Measurements from ENCODE around the gene ADGRD1.

Gene ADGRD1

DNA sequence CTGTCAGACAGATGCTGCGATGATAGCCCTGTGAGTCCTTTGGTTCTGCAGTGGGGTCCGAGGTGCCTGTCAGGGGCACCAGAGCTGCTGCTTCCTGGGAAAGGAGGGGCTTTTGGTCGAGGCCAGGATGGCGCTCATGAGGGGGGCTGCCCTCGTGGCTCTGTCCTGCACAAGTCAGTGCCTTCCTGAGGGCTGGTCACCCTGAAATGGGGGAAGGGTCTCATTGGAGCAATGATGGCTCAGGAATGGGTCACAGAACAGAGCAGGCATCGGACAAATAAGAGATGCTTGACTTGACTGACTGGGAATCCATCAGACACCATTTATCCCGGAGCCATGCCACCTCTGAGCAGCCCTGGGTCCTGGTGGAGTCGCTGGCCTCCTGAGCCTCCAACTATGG lies 121.9 kb downstream of the ADGRD1 start:
- Histone ChIP-seq H4K20me1 (ENCODE audit: control insufficient read depth, insufficient read depth, low read depth, low read length) (no peaks in the 10 kb centered on the region), H3K27ac (ENCODE audit: low read depth, low read length) (no peak overlapping the region), H3K4me3 (ENCODE audit: low read length) (no peak overlapping the region), H3K27me3 (ENCODE audit: control insufficient read depth, low read length) (no peaks in the 10 kb centered on the region), H3K4me1 (ENCODE audit: control insufficient read depth, low read length) (no peaks in the 10 kb centered on the region), H3K36me3 (ENCODE audit: control insufficient read depth, low read length) (no peaks in the 10 kb centered on the region), H3K4me2 (ENCODE audit: low read length) (no peak overlapping the region), H3K79me2 (ENCODE audit: control insufficient read depth, low read length) (no peaks in the 10 kb centered on the region), H3F3A (ENCODE audit: control insufficient read depth, insufficient read depth) (no peaks in the 10 kb centered on the region), H3K9me3 (ENCODE audit: control insufficient read depth, insufficient read depth, low read length) (no peaks in the 10 kb centered on the region), H3K9me2 (replicated peaks; ENCODE audit: control insufficient read depth, low read length) (no peaks in the 10 kb centered on the region)
- TF ChIP-seq, protein P1, sequence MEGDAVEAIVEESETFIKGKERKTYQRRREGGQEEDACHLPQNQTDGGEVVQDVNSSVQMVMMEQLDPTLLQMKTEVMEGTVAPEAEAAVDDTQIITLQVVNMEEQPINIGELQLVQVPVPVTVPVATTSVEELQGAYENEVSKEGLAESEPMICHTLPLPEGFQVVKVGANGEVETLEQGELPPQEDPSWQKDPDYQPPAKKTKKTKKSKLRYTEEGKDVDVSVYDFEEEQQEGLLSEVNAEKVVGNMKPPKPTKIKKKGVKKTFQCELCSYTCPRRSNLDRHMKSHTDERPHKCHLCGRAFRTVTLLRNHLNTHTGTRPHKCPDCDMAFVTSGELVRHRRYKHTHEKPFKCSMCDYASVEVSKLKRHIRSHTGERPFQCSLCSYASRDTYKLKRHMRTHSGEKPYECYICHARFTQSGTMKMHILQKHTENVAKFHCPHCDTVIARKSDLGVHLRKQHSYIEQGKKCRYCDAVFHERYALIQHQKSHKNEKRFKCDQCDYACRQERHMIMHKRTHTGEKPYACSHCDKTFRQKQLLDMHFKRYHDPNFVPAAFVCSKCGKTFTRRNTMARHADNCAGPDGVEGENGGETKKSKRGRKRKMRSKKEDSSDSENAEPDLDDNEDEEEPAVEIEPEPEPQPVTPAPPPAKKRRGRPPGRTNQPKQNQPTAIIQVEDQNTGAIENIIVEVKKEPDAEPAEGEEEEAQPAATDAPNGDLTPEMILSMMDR (IDR thresholded peaks at IDR 0.05; ENCODE audit: low read depth, low read length, poor library complexity, severe bottlenecking) = no peak
- no peak for TF ChIP-seq EZH2phosphoT487 (IDR thresholded peaks at IDR 0.05; ENCODE audit: borderline replicate concordance, low read length)

DNA sequence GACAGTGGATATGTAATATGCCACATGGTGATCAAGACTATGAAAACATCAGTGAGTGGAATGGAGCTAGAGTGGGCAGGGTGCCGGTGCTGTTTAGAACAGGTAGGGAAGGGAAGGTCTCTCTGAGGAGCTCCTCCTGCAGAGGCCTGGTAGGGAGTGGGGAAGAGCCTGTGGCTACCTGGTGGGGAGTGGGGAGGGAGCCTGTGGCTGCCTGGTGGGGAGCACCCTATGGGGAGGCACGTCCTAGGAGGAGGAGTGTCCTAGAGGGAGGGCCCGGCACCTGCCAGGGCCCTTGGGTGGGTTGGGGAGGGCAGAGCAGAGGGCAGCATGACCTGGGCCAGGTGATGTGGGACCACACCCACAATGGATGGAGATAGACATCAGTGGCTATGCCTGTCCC lies 122.6 kb downstream of the ADGRD1 start:
- Histone ChIP-seq H3K4me1 (ENCODE audit: control insufficient read depth, low read length) (no peaks in the 10 kb centered on the region), H3F3A (ENCODE audit: control insufficient read depth, insufficient read depth) (no peaks in the 10 kb centered on the region), H3K9me2 (replicated peaks; ENCODE audit: control insufficient read depth, low read length) (no peaks in the 10 kb centered on the region), H3K4me2 (ENCODE audit: low read length) (no peak overlapping the region), H3K9me3 (ENCODE audit: control insufficient read depth, insufficient read depth, low read length) (no peaks in the 10 kb centered on the region), H4K20me1 (ENCODE audit: control insufficient read depth, insufficient read depth, low read depth, low read length) (no peaks in the 10 kb centered on the region), H3K79me2 (ENCODE audit: control insufficient read depth, low read length) (no peaks in the 10 kb centered on the region), H3K36me3 (ENCODE audit: control insufficient read depth, low read length) (no peaks in the 10 kb centered on the region), H3K4me3 (ENCODE audit: low read length) (no peak overlapping the region), H3K27me3 (ENCODE audit: control insufficient read depth, low read length) (0 out of 2 replicates have a peak, but pooled peaks cover under 1% of the 10 kb centered on the region), H3K27ac (ENCODE audit: low read depth, low read length) (no peak overlapping the region)
- TF ChIP-seq EZH2phosphoT487 (IDR thresholded peaks at IDR 0.05; ENCODE audit: borderline replicate concordance, low read length) = no peak
- TF ChIP-seq, protein P1 (IDR thresholded peaks at IDR 0.05; ENCODE audit: low read depth, low read length, poor library complexity, severe bottlenecking) = no peak

DNA sequence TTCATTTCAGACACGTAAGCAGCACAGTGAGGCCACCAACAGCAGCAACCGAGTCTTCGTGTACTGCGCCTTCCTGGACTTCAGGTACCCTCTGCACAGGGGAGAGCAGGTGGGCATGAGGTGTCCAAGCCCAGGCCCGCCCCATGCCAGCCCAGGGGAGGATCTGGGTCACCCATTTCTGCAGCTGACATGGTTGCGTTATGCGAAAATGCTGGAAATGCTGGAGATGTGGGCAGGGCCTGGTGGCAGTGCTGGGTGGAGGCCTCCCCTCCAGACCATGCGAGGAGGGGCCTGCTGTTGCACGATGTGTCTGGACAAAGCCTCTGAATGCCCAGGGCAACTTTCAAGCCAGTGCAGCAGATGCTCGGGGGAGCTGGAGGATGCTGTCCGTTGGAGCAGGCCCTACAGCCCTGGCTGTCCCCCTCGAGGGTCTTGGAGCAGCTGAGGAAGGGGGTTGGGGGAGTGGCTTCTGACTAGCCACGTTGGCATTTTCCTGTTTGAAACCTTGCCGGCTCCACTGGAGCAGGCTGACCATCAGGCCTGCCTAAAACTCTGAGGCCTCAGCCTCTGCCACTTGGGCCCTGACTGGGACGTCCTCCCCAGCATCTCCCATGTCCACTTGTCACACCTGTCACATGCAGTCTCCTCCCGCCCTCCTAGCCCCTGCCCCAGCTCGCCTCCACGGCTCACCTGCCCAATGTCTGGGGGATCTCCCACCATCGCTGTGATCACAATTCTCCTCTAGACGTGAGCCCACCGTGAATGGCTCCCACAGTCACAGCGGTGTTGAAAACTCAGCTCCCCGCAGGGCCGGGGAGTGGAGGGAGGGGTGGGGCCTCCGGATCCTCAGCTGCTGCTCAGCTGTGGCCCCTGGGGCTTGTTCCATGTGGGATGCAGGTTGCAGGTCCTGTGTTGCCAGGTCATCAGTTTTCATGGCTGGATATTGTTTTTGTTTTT lies 123.4 kb downstream of the ADGRD1 start:
- H3K4me2 ChIP-seq (ENCODE audit: low read length) = no peak overlapping the region
- peaks cover 4% of the 10 kb centered on the region; the same call in 1 of the 2 replicates for H3K27me3 ChIP-seq (ENCODE audit: control insufficient read depth, low read length)
- no peaks in the 10 kb centered on the region for H3K9me3 ChIP-seq (ENCODE audit: control insufficient read depth, insufficient read depth, low read length)
- no peak overlapping the region for H3K27ac ChIP-seq (ENCODE audit: low read depth, low read length)
- TF ChIP-seq, protein P1 (IDR thresholded peaks at IDR 0.05; ENCODE audit: low read depth, low read length, poor library complexity, severe bottlenecking) = no peak
- TF ChIP-seq EZH2phosphoT487 (IDR thresholded peaks at IDR 0.05; ENCODE audit: borderline replicate concordance, low read length) = no peak
- no peaks in the 10 kb centered on the region for H3K9me2 ChIP-seq (replicated peaks; ENCODE audit: control insufficient read depth, low read length)
- H3K36me3 ChIP-seq (ENCODE audit: control insufficient read depth, low read length) = no peaks in the 10 kb centered on the region
- no peaks in the 10 kb centered on the region for H3F3A ChIP-seq (ENCODE audit: control insufficient read depth, insufficient read depth)
- no peak overlapping the region for H3K4me3 ChIP-seq (ENCODE audit: low read length)
- H4K20me1 ChIP-seq (ENCODE audit: control insufficient read depth, insufficient read depth, low read depth, low read length) = no peaks in the 10 kb centered on the region
- no peaks in the 10 kb centered on the region for H3K79me2 ChIP-seq (ENCODE audit: control insufficient read depth, low read length)
- no peaks in the 10 kb centered on the region for H3K4me1 ChIP-seq (ENCODE audit: control insufficient read depth, low read length)
